Measurements from ENCODE around the gene SLC17A8. TPM values are rescaled to one million over a fixed set of nuclear protein-coding genes. Genes with fewer than 3 reads are reported as not detected.

Gene SLC17A8
- total RNA-seq, 4 donors from 2014 or later: not detected

DNA sequence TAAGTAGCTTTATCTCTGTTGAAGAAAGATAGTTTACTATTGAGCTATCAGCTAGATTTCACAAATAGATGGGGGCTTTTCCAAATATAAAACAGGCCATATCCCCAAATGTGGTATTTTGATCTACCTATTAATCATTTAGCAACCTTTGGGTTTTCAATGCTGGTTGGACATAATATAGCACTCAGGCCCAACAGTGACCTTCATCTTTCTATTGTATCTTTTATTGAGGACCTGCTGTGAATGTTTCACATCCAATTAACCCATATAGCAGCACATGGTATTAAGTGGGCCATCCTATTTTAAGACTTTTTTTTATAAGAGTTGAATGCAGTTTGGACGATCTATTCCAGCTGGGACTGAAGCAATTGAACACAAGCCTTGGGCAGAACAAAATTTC, 106.8 kb downstream of the SLC17A8 start:
- H3K27ac ChIP-seq: no peak overlapping the region
- intact Hi-C loops (cut with DNase I): no loop called here
- DNase-seq: no peak
- TF ChIP-seq CTCF (IDR thresholded peaks at IDR 0.05) (no peak), POLR2A (IDR thresholded peaks at IDR 0.05) (no peak)
- no peaks in the 10 kb centered on the region for H3K4me1 ChIP-seq
- H3K27me3 ChIP-seq: no peaks in the 10 kb centered on the region
- H3K4me3 ChIP-seq: no peak overlapping the region
- no peaks in the 10 kb centered on the region for H3K36me3 ChIP-seq
- 75 to 87% methylated on average over 1 of the region's 1 CpG for WGBS, 2 donors
- H3K9me3 ChIP-seq: no peaks in the 10 kb centered on the region

DNA sequence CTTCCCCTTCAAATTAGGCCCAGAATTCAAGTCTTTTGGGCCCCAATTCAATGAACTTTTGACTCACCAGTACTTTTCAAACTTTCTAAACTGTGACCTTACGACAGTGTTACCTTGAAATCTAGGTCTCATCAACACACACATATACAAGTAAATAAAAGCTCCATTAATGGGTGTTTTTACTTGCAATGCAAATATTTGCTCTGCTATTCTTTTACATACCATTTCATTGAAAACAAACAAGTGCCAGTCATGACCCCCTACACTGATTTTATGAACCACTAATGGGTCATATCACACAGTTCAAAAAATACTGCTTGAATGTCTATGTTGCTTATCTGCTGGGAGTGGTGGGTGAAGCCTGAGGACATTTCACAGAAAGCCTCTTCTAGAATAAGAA, 107.7 kb downstream of the SLC17A8 start:
- Histone ChIP-seq H3K9me3 (no peaks in the 10 kb centered on the region), H3K27ac (no peak overlapping the region), H3K36me3 (no peaks in the 10 kb centered on the region), H3K4me3 (no peak overlapping the region), H3K27me3 (no peaks in the 10 kb centered on the region), H3K4me1 (no peaks in the 10 kb centered on the region)
- WGBS, 2 donors: 48 to 78% methylated on average over 1 of the region's 1 CpG
- TF ChIP-seq CTCF (IDR thresholded peaks at IDR 0.05) (no peak), POLR2A (IDR thresholded peaks at IDR 0.05) (no peak)
- intact Hi-C loops (cut with DNase I): no loop called here
- no peak for DNase-seq

GRCh38 chr12:100468126-100468525, 111.3 kb downstream of the SLC17A8 start:
- Histone ChIP-seq H3K4me3 (no peak overlapping the region), H3K27ac (no peak overlapping the region), H3K9me3 (no peaks in the 10 kb centered on the region), H3K4me1 (no peaks in the 10 kb centered on the region), H3K27me3 (no peaks in the 10 kb centered on the region), H3K36me3 (no peaks in the 10 kb centered on the region)
- DNase-seq: no peak
- intact Hi-C loops (cut with DNase I): no loop called here
- TF ChIP-seq POLR2A (IDR thresholded peaks at IDR 0.05) (no peak), CTCF (IDR thresholded peaks at IDR 0.05) (no peak)

Other genes starting within 250 kb of the SLC17A8 start
- 10 to 100 TPM in 3 of 4 donors, 1 to 10 TPM in 1; 7.1 to 21.9 (median 13.5) TPM for gene BLTP3B, start 214.2 kb upstream of the SLC17A8 start, total RNA-seq
- gene ACTR6, start 156.3 kb upstream of the SLC17A8 start, total RNA-seq: 10 to 100 TPM; 14.2 to 21.0 (median 16.5) TPM
- 1 to 10 TPM in 1 of 4 donors, under 1 TPM in 2, not detected in 1; 0.76 to 1.1 (median 0.95) TPM for gene DEPDC4, start 90.0 kb upstream of the SLC17A8 start, total RNA-seq
- gene SCYL2, start 89.9 kb upstream of the SLC17A8 start, total RNA-seq: 10 to 100 TPM; 27.7 to 51.8 (median 39.5) TPM
- not detected for gene NR1H4, start 116.8 kb downstream of the SLC17A8 start, total RNA-seq
- 1 to 10 TPM in 3 of 4 donors, under 1 TPM in 1; 0.95 to 5.5 (median 4.3) TPM for gene GAS2L3, start 216.6 kb downstream of the SLC17A8 start, total RNA-seq